GM03348 (cell line): ENCODE results near the gene SEMA4B.
"Not testable (repeated sequence)": the region's sequence is repeated elsewhere in the genome, so short reads cannot be mapped to it uniquely, and the experiment has no call there.

Source experiments
- DNase-seq: peaks from one replicate; pipeline ENCODE4 v3.0.0; 2012; ENCODE audit warnings: low spot score

SEMA4B gene

GRCh38 chr15:90201130-90201943 is at the start of gene SEMA4B:
Gene SEMA4B, plus strand, starts transcription at chr15:90201330. Its CDS starts 249 bp downstream, at chr15:90201579.
- DNase-seq, result peak; percentile 94

- DNase-seq, result no peak
Measured at GRCh38 chr15:90151989-90152645, 49.0 kb upstream of the SEMA4B start.

- no peak for DNase-seq
Measured at GRCh38 chr15:90153658-90154057, 47.5 kb upstream of the SEMA4B start.

- no peak for DNase-seq
Measured at GRCh38 chr15:90154246-90154645, 46.9 kb upstream of the SEMA4B start.

GRCh38 chr15:90154861-90155626 is 46.1 kb upstream of the SEMA4B start:
- DNase-seq, result peak; percentile 55

- DNase-seq, result no peak
Measured at GRCh38 chr15:90159213-90159612, 41.9 kb upstream of the SEMA4B start.

GRCh38 chr15:90160781-90161727 is 40.1 kb upstream of the SEMA4B start:
- no peak for DNase-seq

- DNase-seq, result no peak
Measured at GRCh38 chr15:90161950-90162361, 39.2 kb upstream of the SEMA4B start.

GRCh38 chr15:90162956-90163355 is 38.2 kb upstream of the SEMA4B start:
- DNase-seq, result no peak

GRCh38 chr15:90164239-90164638 is 36.9 kb upstream of the SEMA4B start:
- not testable (repeated sequence) for DNase-seq

GRCh38 chr15:90165157-90165556 is 36.0 kb upstream of the SEMA4B start:
- DNase-seq, result no peak

GRCh38 chr15:90165659-90166489 is 35.3 kb upstream of the SEMA4B start:
- DNase-seq, result peak; percentile 91

GRCh38 chr15:90167121-90167520 is 34.0 kb upstream of the SEMA4B start:
- DNase-seq, result no peak

GRCh38 chr15:90171623-90172022 is 29.5 kb upstream of the SEMA4B start:
- no peak for DNase-seq

GRCh38 chr15:90173372-90173771 is 27.8 kb upstream of the SEMA4B start:
- no peak for DNase-seq

GRCh38 chr15:90174140-90174875 is 26.8 kb upstream of the SEMA4B start:
- no peak for DNase-seq

GRCh38 chr15:90177012-90177411 is 24.1 kb upstream of the SEMA4B start:
- no peak for DNase-seq

GRCh38 chr15:90178468-90179435 is 22.4 kb upstream of the SEMA4B start:
- DNase-seq, result no peak

- no peak for DNase-seq
Measured at GRCh38 chr15:90181776-90182175, 19.4 kb upstream of the SEMA4B start.
